ENCODE results near the gene PAGE4.
A peak's percentile ranks its signal among the peaks of the same experiment; 100 is the strongest.

Gene PAGE4, protein sequence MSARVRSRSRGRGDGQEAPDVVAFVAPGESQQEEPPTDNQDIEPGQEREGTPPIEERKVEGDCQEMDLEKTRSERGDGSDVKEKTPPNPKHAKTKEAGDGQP

DNA sequence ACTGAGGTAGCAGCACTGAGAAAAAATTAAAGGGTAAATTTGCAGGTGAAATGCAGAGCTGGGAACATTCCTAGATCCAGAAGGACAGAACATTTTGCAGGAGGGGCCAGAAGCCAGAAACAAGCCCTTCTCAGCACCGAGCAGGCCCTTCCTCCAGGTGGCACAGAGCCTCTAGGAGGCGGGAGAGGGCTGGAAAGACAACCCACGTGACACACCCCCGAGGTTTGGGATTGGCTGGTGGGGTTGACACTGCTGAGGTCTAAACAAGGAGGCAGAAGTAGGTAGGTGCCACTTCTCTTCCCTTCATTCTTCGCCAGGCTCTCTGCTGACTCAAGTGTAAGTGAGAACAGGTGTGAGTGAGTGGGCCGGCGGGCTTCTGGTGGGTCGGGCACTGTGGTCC lies at the start of gene PAGE4:
PAGE4 (plus strand) TSS at position 288 of the 400 bp plus-strand sequence. CDS start 1,126 bp downstream, outside the sequence.
- no peak for DNase-seq (ENCODE audit: low read depth)

DNA sequence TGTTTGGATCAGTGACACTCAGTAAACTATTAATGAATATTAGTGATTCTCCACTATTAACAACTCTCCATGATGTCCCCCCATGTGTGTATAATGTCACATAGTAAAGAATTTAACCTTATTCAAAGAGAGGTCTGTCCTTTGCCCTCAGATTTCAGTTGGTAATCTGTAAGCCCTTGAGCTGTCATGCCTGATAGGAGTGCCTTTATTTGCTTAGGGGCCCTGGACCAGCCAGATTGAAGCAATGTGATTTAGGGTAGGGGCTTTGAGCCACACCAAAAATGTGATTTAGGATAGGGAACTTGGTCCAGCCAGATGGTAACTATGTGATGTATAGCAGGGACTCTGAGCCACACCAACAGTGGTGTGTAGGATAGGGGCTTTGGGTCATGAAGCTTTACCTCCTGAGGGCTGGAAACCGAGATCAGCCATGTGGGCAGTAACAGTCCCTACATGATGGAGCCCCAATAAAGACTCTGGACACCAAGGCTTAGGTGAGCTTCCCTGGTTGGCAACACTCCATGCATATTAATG lies 44.3 kb upstream of the PAGE4 start:
- DNase-seq (ENCODE audit: low read depth): no peak

DNA sequence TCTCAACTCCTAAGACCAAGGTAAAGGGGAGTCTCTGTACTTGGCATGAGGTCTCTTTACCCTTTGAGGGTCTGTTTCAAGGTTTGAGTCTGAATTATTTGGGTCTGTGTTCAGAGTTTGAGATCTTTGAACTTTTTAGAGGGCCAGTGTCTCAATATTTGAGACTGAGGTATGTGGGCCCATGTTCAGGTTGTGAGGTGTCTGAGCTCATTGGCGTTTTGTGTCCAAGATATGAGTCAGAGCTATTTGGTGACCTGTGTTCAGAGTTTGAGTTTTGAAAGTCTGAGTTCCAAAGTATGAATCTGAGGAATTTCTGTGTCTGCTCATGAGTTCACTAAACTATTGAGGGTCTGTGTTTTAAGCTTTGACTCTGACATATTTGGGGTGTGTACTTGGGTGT lies 36.7 kb upstream of the PAGE4 start:
- no peak for DNase-seq (ENCODE audit: low read depth)

DNA sequence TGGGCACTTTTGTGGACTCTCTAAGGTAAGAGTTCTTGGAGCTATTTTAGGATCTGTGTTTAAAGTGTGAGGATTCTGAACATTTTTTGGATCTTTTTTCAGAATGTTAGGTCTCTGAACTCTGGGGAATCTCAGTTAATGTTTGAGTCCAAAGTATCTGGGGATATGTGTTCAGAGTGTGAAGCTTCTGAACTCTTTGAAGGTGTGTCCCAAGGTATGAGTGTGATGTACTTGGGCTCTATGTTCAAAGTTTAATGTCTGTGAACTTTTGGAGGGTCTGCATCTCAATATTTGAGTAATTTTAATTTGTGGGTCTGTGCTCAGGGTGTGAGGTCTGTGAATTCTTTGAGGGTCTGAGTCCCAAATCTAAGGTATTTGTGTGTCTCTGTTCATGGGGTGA lies 35.4 kb upstream of the PAGE4 start:
- DNase-seq (ENCODE audit: low read depth): no peak

DNA sequence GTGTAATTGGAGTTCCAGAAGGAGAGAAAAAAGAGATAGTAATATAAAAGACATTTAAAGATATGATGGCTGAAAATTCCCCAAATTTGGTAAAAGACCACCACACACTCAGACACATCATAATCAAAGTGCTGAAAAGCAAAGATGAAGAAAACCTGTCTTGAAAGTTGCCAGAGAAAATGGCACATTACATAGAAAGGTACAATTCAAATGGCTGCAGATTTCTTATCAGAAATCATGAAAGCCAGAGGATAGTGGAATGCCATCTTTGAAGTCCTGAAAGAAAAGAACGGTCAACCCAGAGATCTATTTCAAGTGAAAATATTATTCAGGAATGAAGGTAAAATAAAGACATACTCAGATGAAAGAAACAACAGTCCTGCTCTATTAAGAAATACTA lies 29.3 kb upstream of the PAGE4 start:
- no peak for DNase-seq (ENCODE audit: low read depth)

DNA sequence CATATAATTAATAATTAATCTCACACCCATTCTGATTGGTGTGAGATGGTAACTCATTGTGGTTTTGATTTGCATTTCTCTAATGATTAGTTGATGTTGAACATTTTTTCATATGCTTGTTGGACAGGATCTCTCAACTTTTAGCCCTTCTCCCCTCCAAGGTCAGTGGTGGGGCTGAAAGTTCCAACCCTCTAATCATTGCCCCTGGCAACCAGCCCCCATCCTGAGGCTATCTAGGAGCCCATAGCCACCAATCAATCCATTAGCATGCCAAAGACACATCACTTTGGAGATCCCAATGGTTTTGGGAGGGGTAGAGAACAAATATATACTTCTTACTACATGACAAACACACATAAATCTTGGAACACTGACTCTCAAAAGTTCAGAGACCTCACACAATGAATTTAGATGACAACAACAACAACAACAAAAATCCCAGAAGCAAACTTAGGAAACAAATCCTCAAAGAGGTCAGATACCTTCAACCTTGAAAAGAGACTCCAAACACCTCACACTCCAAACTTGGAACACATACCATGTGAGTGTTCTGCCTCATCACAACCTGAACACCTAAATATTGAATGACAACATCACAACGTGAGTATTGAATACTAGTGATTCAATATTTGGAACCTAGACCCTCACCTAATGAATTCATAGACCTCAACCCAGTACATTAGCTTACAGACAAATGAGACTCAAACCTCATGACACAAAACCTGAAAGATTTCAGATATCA lies 19.0 kb upstream of the PAGE4 start:
- DNase-seq (ENCODE audit: low read depth): no peak

DNA sequence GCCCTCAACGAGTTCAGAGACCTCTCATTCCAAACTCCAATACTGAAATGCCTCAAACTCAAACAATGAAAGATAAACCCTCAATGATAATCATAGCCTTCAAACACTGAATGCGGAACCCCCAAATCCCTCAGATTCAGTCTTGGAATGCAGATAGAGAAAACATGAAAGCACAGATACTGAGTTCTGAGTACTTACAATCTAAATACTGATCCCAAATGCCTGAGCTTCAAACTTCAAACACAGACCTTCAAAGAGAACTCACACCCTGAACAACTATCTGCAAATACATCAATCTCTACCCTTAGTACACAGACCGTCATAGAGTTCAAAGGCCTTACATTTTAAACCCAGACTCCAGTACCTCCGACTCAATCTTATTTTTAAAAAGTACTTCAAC lies 16.9 kb upstream of the PAGE4 start:
- DNase-seq (ENCODE audit: low read depth): no peak

DNA sequence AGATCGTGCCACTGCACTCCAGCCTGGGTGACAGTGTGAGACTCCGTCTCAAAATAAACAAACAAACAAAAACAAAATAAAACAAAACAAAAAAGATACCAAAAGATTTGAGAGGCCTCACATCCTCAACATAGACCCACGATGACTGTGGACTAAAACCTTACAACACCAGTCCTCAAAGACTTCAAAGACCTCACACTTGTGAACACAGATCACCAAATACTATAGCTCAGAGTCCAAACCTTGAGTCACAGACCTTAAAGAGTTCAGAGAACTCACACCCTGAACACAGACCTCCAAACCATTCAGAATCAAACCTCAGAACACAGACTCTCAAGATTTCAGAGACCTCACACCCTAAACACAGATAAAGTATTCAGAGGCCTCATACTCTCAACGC lies 12.7 kb upstream of the PAGE4 start:
- DNase-seq (ENCODE audit: low read depth): no peak

DNA sequence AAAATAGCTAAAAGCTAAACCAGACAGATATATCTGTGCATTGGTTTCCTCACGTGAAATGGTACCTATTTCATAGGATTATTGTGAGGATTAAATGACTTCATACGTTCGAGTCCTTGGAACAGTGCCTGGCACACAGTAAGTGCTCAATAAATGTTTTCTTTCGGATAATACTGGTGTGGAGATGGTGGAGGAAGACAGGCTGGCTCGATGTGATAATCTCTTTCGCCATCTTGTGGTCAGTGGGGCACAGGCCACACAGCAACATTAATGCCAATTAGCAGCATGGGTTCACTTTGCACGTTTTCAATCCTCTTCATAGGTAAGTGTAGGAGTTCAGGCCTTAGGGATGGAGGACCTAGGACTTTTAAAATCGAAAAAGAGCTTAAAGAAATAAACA lies 9.3 kb downstream of the PAGE4 start:
- peak; percentile 32 for DNase-seq (ENCODE audit: low read depth)

DNA sequence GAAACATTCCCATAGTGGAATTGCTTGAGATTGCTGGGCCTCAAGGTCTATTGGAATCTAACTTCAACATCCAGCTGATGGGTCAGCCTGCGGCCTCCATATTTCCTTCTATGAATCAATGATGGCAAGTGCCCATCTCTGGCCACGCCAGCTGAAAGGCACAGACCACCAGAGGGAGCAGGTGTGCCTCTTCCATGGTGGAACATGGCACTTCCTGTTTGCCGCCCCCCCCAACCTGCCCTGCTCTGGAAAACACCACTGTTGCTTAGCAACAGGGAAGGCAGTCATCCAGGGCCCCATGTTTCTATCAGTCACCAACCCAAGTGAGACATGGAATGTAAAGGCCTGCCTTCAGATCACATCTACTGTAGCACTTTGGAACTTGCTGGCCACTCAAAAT lies 11.6 kb downstream of the PAGE4 start:
- DNase-seq (ENCODE audit: low read depth): peak; percentile 65

DNA sequence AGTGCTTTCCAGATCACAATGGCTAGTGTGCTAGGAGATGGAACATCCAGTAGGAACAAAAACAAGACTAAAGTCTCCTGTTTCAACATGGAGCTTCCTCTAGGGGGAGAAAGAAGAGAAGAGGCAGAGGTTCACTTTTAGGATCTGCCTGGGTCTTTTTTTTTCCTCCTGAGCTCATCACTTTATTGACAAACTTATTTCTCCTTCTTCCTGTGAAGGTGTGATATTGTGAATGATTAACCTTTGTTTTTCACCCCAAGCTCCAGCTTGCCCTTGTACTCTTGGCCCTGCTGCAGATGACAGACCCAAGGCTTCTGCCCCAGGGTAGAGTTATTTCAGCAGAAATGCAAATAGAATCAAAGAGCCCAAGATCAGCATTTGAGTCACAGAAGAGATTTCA lies 13.5 kb downstream of the PAGE4 start:
- DNase-seq (ENCODE audit: low read depth): no peak

DNA sequence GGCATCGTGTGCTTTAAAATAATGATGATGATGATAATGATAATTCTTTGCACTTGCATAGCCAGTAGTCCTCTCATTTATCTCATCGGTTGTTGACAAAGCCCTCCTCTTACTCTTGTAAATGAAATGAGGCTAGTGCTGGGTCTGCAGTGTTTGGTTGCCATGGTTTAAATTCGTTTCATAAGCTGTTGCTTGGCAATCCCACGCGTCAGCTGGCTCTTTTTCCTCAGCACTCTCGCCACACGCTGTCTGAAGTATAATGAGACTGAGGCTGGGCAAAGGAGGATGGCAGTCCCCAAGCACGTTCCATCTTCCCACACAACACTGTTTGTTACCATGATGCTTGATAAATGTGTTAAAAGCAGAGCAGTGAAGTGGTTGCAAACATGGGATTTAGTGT lies 15.5 kb downstream of the PAGE4 start:
- DNase-seq (ENCODE audit: low read depth): no peak

DNA sequence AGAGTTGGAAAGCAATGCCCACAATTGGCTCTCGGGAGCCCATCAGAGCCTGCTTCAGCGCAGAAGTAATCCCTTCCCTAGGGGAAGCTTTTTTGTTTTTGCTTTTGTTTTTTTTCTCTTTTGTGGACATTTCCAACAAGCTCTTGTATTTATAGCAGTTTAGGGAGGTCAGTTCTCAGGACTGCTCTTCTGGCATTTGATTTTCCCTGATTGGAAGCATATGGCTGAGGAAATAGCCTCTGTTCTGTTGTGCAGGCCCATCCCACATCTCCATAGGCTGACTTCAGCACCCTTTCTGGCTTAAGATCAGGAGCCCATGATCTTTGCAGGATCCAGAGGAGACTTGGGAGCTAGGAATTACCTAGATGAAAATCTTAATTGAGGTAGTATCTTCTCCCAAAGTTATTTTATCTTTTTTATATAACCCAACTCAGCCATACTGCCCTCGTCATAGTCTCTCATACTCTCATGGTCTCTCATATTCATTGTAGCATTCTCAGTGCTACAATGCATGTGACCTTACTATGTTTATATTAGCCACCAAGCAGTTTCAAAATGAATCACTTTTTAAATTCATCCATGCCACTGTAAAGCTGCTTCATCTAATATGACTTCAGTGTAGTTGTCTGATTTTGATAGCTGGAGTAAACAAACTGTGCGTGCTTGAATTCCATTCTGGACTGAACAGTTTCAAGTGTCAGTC lies 16.7 kb downstream of the PAGE4 start:
- peak; percentile 1 for DNase-seq (ENCODE audit: low read depth)

DNA sequence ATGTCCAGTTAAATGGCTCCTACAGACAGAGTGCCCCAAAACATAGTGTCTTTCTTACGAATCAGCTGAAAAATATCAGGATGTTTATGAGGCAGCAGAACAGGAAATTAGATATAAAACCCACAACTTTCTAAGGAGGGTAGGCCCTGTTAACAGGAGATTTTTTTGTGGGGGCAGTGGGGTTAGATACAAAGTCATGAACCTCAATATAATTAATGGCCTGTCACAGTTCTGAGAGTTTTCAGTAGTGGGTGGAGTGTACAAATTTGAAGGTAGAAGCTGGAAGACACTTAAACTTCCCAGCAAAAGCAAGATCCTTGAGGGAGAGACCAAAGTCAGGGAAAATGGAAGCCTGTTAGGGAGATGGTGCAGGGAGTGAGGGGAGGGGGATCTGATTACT lies 17.4 kb downstream of the PAGE4 start:
- DNase-seq (ENCODE audit: low read depth): no peak

DNA sequence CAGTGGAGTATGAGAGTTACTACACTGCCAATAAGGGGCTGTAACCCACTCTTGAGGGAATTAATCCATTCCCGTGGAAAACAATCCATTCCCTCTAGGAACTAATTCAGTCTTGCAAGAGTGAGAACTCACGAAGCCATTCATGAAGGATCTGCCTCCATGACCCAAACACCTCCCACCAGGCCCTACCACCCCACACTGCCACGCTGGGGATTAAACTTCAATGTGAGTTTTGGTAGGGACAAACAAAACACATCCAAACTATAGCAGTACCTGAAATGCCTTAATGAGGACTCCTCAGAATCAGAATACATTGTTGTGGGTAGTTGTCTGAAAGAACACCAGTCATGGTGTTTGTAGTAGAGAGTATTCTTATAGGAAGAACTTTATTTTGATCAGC lies 19.2 kb downstream of the PAGE4 start:
- DNase-seq (ENCODE audit: low read depth): no peak

DNA sequence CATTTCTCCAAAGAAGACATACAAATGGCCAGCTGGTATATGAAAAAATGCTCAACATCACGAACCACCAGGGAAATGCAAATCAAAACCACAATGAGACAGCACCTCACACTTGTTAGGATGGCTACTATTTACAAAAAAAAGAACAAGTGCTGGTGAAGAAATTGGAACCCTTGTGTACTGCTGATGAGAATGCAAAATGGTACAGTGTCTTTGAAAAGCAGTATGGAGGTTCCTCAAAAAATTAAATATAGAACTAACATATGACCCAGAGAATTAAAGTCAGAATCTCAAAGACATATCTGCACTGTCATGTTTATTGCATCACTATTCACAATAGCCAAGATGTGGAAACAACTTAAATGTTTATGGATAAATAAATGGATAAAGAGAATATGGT lies 20.9 kb downstream of the PAGE4 start:
- DNase-seq (ENCODE audit: low read depth): no peak

DNA sequence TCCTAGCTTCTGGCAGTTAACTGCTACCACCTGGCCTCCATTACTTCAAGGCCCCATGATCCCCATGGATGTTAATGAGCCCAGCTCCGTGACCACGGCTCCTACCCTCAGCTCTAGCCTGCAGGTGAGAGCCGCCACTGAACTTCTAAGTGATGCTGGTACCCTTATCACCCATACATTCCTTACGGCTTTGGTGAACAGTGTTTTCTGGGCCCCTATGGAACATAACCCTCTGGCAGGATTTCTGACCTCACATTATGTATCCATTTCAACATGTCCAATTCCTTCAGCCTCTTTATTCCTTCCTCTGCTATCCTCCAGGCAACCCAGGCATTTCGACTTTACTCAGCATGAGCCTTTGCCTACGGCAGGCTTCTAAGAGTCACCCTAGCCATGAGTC lies 24.6 kb downstream of the PAGE4 start:
- no peak for DNase-seq (ENCODE audit: low read depth)

DNA sequence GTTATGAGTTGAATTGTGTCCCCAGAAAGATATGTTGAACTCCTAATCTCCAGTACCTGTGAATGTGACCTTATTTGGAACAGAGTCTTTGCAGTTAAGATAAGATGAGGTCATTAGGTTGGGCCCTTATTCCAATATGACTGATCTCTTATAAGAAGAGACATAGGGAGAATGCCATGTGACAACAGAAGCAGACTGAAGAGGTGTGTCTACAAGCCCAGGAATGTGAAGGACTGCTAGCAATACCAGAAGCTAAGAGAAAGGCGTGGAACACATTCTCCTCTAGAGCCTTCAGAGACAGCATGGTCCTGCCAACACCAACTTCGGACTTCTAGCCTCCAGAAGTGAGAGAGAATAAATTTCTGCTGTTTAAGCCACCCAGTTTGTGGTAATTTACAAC lies 27.7 kb downstream of the PAGE4 start:
- DNase-seq (ENCODE audit: low read depth): no peak

DNA sequence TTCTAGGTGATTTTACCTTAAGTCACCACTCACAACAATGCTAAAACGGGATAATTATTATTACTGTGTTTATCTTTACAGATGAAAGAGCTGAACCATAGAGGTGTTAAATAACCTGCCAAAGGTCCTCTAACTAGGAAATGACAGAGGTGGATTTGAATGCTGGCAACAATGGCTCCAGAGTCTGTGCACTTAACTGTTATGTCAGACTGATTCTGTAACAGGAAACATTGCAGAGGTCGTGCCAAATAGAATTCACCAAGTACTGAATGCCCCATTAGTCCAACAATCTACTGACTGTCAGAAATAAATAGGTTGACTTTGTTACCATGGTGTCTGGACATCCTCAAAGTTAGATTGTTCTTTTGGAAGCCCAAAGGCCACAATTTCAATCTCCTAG lies 29.2 kb downstream of the PAGE4 start:
- no peak for DNase-seq (ENCODE audit: low read depth)

DNA sequence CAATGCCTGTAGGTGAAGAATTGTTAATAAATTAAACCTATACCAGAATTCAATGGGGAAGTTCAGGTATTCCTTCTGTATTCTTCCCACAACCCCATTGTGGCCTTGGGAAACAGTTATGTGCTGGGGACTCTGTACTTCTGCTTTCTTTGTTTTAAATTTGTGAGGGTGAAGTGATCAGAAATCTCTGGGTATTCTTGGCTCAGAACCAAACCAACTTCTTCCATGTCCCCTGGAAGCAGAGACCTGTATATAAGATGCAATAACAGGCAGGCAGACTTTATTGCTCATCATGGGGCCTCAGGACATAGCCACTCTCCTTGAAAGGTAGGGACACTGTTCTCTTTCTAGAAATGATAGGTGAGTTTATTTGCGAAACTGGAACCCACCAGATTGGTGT lies 30.4 kb downstream of the PAGE4 start:
- DNase-seq (ENCODE audit: low read depth): no peak

DNA sequence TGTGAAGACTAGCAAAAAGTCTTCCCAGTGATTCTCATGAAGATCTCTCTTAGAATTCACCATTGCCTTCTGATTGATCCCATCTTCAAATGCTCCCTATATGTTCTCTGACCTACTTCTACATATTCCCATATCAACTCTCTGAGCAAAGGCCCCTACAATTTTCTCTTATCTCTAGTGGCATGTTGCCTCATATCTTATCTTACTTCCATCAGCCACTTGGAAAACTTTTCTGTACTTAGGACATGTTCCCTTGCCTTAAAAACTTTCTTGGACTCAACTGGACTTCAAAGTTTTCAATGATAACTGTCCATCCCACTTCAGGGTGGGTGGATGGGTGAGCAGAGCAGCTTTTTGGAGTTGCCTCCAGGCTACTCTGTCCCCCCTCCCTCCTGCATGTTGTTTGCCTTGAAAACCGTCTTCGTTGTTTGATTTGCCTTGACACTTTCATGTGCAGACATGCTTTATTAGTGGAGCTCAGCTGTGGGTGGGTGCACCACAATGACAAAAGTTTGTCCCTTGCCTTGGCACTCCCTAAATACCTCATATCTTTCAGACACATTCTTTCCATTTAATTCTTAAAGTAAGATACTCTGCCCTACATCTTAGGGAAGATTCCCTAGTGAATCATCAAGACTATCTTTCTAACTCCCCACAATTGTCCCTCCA lies 31.9 kb downstream of the PAGE4 start:
- no peak for DNase-seq (ENCODE audit: low read depth)

DNA sequence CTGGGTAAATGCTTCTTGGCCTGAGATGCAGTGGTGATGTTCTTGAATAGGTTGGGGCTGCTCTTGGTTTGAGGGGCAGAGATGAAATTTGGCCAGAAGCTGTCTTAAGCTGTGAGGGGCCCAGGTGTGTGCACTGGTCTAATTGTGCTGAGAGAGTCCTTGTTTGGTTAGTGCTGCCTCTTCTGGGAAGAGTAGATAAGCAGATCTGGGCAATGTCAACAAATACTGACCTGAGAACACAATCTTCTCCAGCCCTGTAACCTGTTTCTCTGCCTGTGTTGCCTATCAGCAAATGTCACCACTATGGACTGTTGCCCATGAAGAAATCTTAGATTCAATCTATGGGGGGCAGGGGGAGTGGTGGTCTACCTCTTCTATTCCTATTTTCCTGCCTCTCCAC lies 33.0 kb downstream of the PAGE4 start:
- DNase-seq (ENCODE audit: low read depth): no peak

DNA sequence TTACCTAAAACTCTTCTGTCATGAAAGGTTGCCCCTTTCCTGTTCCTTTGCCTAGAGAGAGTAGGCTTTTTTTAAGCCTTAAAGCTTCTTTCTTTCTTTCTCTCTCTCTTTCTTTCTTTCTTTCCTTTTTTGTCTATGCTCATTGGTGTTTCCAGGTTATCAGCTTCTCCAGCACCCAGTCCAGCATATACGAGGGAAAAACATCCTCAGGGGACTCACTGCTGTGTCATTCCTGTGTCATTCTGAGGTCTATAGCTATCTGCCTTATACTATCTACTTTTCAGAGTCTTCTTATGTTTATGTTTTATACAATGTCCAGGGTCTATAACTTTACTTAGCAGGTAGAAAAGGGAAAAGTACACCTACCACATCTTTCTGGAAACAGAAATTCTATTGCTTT lies 39.6 kb downstream of the PAGE4 start:
- no peak for DNase-seq (ENCODE audit: low read depth)
